K562 treated with DMSO at 1 percent for 48 hours (cell line): ENCODE measurements around the gene EYS. TPM values are rescaled to one million over a fixed set of nuclear protein-coding genes. Genes with fewer than 3 reads are reported as not detected.

ENCODE experiments used
- total RNA-seq: library from RNA; unstranded; fragments of 300-600 nt; gene quantifications from 2 replicates; pipeline ENCODE4 v1.2.3, GENCODE V29; 2022; ENCODE audit warnings: low replicate concordance; ENCODE audit errors: extremely low read depth

EYS gene
- total RNA-seq: not detected in 2 replicates

DNA sequence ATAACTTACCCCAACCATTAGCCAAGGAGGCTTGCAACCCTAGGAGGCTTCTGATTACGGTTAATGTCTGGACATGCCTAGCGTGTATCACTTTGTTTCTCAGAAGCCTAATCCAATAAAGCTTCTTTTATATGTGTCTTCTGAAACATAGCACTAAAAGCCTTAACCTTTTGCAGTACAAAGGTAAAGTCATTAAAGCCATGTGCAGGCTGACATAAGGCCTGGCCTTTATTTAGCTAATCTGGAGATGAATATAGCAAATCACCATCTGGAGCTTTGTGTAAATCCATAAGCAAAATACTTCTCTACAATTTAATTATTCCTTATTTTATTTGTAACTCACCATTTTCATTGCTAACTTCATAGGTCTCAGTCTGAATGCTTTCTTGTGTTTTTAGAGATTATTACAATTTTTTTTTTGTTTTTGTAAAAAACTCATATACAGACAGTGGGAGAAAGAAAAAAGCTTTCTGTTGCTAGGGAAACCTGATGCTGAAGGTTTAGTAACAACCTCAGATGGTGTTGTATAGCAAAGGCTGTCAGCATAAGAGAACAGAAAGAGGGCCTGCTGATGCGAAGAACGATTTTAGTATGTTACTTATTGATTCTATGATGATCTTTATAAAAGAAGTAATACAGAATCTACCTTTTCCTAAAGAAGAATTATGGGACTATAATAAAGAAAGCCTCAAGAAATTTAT, at the start of gene EYS:
Gene EYS, minus strand, starts transcription at position 101 of the 701 bp plus-strand sequence. CDS start 211,816 bp downstream, outside the sequence.

